ENCODE measurements around the gene IFNA6. TPM values are rescaled to one million over a fixed set of nuclear protein-coding genes. Genes with fewer than 3 reads are reported as not detected.

IFNA6 gene
- total and polyA plus RNA-seq, 2 of the 8 experiments (the other 6 are each of a cell fraction or from before 2014, with no cell fraction given): not detected

- TF ChIP-seq SAP30 (IDR thresholded peaks at IDR 0.05; ENCODE audit: insufficient read depth, insufficient replicate concordance, low read length): no peak
- TF ChIP-seq, protein P1, sequence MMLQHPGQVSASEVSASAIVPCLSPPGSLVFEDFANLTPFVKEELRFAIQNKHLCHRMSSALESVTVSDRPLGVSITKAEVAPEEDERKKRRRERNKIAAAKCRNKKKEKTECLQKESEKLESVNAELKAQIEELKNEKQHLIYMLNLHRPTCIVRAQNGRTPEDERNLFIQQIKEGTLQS (IDR thresholded peaks at IDR 0.05; ENCODE audit: insufficient read depth, low read depth, low read length): no peak
Measured at GRCh38 chr9:21324047-21324446, 26.6 kb downstream of the IFNA6 start (continued).

Data from H1 (cell line).